C4-2B (cell line): Measurements from ENCODE around the gene TYW3.
"Not testable (repeated sequence)": the region's sequence is repeated elsewhere in the genome, so short reads cannot be mapped to it uniquely, and the experiment has no call there.

ENCODE experiments used
- H3K27ac ChIP-seq: fragments of 450-650 bp; 2 replicates; pipeline ENCODE4 v1.5.1; 2017
- ZFX ChIP-seq: fragments of 450-650 bp; IDR thresholded peaks from 2 replicates; pipeline ENCODE4 v1.6.1; 2017
- TF ChIP-seq, protein P1 (sequence below): fragments of 450-650 bp; conservative IDR thresholded peaks from 2 replicates; pipeline ENCODE4 v1.5.1; 2017; ENCODE audit warnings: mild to moderate bottlenecking

The TYW3 gene

DNA sequence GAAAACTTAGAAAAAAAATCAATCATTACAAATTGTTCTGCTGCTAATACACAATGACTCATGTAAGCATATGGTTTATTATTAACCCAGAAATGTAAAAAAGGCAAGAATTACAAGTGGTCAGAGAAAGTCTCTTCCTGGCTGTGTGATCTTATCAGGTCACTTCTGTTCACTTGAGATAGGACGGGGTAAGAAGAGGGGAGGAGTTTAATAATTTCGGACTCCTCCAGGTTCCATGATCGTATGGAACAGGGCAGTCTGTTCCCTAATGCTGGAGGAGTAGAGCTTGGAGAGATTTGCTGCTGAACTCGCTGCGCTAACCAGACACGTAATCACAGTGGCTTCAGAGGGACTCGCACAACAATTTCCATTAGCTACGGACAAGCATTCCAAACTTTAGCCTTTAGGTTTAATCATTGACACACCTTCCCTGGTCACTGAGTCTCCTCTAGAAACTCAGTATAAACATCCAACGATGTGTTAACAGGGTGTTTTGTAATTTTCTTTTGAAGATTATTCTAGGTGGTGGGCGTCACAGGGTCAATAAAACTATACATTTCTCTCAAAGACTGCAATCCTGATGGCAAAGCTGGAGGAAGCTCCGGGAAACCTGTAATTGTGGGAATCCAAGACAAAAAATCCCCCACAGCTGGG is 1.4 kb upstream of the TYW3 start:
- TF ChIP-seq, protein P1, sequence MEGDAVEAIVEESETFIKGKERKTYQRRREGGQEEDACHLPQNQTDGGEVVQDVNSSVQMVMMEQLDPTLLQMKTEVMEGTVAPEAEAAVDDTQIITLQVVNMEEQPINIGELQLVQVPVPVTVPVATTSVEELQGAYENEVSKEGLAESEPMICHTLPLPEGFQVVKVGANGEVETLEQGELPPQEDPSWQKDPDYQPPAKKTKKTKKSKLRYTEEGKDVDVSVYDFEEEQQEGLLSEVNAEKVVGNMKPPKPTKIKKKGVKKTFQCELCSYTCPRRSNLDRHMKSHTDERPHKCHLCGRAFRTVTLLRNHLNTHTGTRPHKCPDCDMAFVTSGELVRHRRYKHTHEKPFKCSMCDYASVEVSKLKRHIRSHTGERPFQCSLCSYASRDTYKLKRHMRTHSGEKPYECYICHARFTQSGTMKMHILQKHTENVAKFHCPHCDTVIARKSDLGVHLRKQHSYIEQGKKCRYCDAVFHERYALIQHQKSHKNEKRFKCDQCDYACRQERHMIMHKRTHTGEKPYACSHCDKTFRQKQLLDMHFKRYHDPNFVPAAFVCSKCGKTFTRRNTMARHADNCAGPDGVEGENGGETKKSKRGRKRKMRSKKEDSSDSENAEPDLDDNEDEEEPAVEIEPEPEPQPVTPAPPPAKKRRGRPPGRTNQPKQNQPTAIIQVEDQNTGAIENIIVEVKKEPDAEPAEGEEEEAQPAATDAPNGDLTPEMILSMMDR, result no peak
- no peak for TF ChIP-seq ZFX
- H3K27ac ChIP-seq, result no peak overlapping the region

- peak overlapping the region; percentile 79 for H3K27ac ChIP-seq
These were observed 643 bp upstream of the TYW3 start for GRCh38 chr1:74732071-74732946.

- peak overlapping the region; percentile 79 for H3K27ac ChIP-seq
- TF ChIP-seq, protein P1, result peak; percentile 88
- no peak for TF ChIP-seq ZFX
These were observed 892 bp downstream of the TYW3 start for GRCh38 chr1:74733604-74734484.

GRCh38 chr1:74737333-74737732 is 4.4 kb downstream of the TYW3 start:
- no peak overlapping the region for H3K27ac ChIP-seq
- TF ChIP-seq ZFX, result no peak
- TF ChIP-seq, protein P1, result no peak

GRCh38 chr1:74740307-74740980 is 7.5 kb downstream of the TYW3 start:
- not testable (repeated sequence) for H3K27ac ChIP-seq

GRCh38 chr1:74745247-74745646 is 12.3 kb downstream of the TYW3 start:
- H3K27ac ChIP-seq, result not testable (repeated sequence)

- H3K27ac ChIP-seq, result no peak overlapping the region
- TF ChIP-seq, protein P1, result no peak
- TF ChIP-seq ZFX, result no peak
These were observed 16.0 kb downstream of the TYW3 start for GRCh38 chr1:74748960-74749359.

GRCh38 chr1:74753104-74753503 is 20.2 kb downstream of the TYW3 start:
- no peak overlapping the region for H3K27ac ChIP-seq
- TF ChIP-seq ZFX, result no peak
- TF ChIP-seq, protein P1, result no peak
